IPS-18a (cell line): ENCODE measurements around the gene ZBTB12.
A peak's percentile ranks its signal among the peaks of the same experiment; 100 is the strongest.

Experiments
- H3K27ac ChIP-seq: one replicate; pipeline ENCODE4 v1.5.1; 2013; ENCODE audit warnings: low read length
- H3K27me3 ChIP-seq: one replicate; pipeline ENCODE4 v1.6.1; 2013; ENCODE audit warnings: mild to moderate bottlenecking, low read length; ENCODE audit not compliant: control insufficient read depth, insufficient read depth
- H3K36me3 ChIP-seq: one replicate; pipeline ENCODE4 v1.6.1; 2013; ENCODE audit warnings: low read depth, low read length; ENCODE audit not compliant: control insufficient read depth
- H3K4me1 ChIP-seq: one replicate; pipeline ENCODE4 v1.6.1; 2013; ENCODE audit warnings: low read depth, low read length; ENCODE audit not compliant: control insufficient read depth
- H3K4me3 ChIP-seq: one replicate; pipeline ENCODE4 v1.5.1; 2013; ENCODE audit warnings: low read length
- H3K9ac ChIP-seq: one replicate; pipeline ENCODE4 v1.6.1; 2013; ENCODE audit warnings: mild to moderate bottlenecking, low read length, moderate library complexity
- H3K9me3 ChIP-seq: one replicate; pipeline ENCODE4 v1.6.1; 2013; ENCODE audit warnings: low read depth, low read length; ENCODE audit not compliant: control insufficient read depth

Gene ZBTB12

DNA sequence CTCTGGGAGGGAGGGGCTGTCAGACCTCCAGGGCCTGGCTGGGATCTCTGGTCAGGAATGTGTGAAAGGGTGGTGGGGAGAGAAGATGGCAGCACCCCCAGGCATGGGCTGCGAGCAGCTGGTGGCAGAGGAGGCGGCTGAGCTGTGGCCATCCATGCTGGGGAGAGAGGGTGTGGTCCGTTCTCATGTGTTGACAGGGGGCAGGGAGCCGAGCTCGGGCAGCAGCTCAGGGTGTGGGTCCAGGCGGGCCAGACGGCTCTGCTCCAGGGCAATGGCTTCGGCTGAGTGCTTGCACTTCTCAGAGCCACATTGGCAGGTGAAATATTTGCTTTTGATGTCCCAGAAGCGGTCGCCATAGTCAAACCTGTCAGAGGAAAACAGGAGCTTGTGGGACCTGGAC is 22.0 kb downstream of the ZBTB12 start:
- no peak overlapping the region for H3K27ac ChIP-seq
- H3K9me3 ChIP-seq = no peaks in the 10 kb centered on the region
- H3K9ac ChIP-seq = no peak overlapping the region
- peaks cover 48% of the 10 kb centered on the region for H3K36me3 ChIP-seq
- H3K27me3 ChIP-seq = no peaks in the 10 kb centered on the region
- no peaks in the 10 kb centered on the region for H3K4me1 ChIP-seq
- H3K4me3 ChIP-seq = no peak overlapping the region

DNA sequence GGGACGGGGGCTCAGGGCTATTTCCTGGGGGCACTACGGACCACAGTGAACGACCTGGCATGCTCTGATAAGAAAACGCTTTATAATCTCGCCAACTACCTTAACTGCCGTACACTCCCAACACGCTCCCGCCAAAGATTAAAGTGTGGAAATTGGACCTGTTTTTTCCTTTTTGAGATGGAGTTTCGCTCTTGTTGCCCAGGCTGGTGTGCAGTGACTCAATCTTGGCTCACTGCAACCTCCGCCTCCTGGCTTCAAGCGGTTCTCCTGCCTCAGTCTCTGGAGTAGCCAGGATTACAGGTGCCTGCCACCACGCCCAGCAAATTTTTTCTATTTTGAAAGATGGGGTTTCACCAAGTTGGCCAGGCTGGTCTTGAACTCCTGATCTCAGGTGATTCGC is 22.7 kb downstream of the ZBTB12 start:
- Histone ChIP-seq H3K36me3 (peaks cover 40% of the 10 kb centered on the region), H3K27me3 (no peaks in the 10 kb centered on the region), H3K9ac (no peak overlapping the region), H3K4me1 (no peaks in the 10 kb centered on the region), H3K4me3 (no peak overlapping the region), H3K27ac (no peak overlapping the region), H3K9me3 (no peaks in the 10 kb centered on the region)

DNA sequence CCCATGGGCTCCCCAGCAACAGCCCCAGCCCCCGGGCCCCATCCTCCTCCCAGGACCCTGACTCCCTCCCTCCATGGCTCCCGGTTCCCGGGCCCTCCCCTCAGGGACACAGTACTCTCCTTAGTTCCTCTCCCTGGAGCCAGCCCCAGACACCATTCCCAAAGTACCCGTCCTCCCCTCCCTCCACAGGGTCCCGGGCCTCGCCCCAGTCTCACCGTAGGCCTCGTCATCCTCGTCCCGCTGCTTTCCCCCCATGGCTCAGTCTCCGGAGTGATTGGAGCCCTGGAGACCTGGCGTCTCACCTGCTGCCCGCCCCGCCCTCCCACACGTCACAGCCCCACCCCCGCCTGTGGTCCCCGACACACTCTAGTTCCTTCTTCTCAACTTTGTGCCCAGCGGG is 23.2 kb downstream of the ZBTB12 start, which contains the start of gene SLC44A4:
SLC44A4 (minus strand) TSS at position 272 of the 400 bp plus-strand sequence; CDS start at position 255, 17 bp downstream.
- Histone ChIP-seq H3K4me3 (peak within 1 kb of the TSS; percentile 10), H3K36me3 (peaks cover 36% of the 10 kb centered on the region), H3K9me3 (no peaks in the 10 kb centered on the region), H3K9ac (no peak within 1 kb of the TSS), H3K27me3 (no peaks in the 10 kb centered on the region), H3K27ac (no peak within 1 kb of the TSS), H3K4me1 (no peaks in the 10 kb centered on the region)

DNA sequence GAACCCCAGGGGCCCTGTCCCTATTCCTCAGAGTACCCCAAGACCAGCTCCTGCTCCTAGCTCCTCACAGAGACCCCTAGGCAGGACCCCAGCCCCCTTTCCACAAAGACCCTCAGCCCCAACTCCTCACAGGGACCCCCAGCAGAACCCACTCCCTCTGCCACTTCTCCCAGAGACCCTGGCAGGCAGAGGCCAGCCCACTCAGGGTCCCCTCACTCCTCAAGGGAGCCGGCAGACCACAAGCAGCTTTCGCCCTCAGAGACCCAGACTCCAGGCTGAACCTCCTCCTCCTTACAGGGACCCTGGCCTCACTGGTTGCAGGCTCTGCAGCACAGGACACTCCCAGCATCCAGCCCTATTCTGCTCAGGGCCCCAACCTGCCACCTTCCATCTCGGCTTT is 23.7 kb downstream of the ZBTB12 start:
- Histone ChIP-seq H3K4me1 (no peaks in the 10 kb centered on the region), H3K9me3 (no peaks in the 10 kb centered on the region), H3K27ac (no peak overlapping the region), H3K36me3 (peaks cover 31% of the 10 kb centered on the region), H3K9ac (no peak overlapping the region), H3K4me3 (no peak overlapping the region), H3K27me3 (no peaks in the 10 kb centered on the region)

DNA sequence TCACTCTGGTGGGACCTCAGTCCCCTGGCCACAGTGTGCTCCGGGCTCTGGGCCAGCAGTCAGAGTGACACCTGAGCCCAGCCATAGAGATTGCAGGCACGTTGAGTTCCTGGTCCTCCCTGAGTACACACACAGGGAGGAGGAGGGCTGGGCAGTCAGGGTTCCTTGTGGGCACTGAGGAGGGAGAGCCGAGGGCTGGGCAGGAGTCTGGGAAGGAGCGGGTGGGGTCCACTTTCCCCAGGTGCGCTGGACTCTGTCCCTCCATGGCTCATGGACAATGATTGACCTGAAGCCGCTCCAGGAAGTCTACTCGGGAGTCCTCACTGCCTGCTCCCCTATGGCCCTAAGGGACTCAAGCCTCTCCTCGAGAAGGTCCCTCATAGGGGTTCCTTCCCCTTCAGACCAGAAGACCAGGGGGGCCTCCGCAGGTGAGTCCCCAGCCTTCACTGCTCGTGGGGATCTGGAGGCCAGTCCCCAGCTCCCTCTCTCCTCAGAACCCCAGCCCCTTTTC is 24.2 kb downstream of the ZBTB12 start:
- no peaks in the 10 kb centered on the region for H3K27me3 ChIP-seq
- H3K4me1 ChIP-seq = no peaks in the 10 kb centered on the region
- H3K36me3 ChIP-seq = peaks cover 28% of the 10 kb centered on the region
- H3K27ac ChIP-seq = no peak overlapping the region
- H3K4me3 ChIP-seq = no peak overlapping the region
- H3K9ac ChIP-seq = no peak overlapping the region
- H3K9me3 ChIP-seq = no peaks in the 10 kb centered on the region

DNA sequence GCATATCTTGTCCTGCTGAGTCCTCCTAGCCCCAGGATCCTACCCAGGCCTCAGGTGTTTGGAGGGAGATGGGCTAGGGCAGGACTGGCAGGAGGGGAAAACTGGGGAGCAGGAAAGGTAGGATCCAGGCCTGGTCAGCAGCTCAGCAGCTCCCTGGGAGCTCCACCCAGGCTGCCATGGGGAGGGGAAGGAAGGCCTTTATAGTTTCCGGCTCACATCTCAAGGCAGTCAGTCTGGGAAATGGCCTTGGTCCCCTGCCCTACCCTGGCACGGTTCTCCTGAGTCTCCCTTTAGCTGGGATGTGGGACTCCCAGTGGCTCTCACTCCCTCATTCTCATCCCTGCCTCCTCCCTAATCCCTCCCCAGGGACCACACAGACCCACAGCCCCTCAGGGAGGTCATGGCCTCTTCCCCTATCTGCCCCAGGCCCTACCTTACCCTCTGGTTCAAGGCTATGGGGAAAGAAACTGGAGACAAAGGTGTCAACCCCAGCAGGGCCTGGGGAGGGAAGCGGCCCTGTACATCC is 24.7 kb downstream of the ZBTB12 start:
- H3K36me3 ChIP-seq = peaks cover 23% of the 10 kb centered on the region
- H3K9me3 ChIP-seq = no peaks in the 10 kb centered on the region
- no peak overlapping the region for H3K4me3 ChIP-seq
- H3K27ac ChIP-seq = no peak overlapping the region
- no peaks in the 10 kb centered on the region for H3K4me1 ChIP-seq
- H3K9ac ChIP-seq = no peak overlapping the region
- no peaks in the 10 kb centered on the region for H3K27me3 ChIP-seq

DNA sequence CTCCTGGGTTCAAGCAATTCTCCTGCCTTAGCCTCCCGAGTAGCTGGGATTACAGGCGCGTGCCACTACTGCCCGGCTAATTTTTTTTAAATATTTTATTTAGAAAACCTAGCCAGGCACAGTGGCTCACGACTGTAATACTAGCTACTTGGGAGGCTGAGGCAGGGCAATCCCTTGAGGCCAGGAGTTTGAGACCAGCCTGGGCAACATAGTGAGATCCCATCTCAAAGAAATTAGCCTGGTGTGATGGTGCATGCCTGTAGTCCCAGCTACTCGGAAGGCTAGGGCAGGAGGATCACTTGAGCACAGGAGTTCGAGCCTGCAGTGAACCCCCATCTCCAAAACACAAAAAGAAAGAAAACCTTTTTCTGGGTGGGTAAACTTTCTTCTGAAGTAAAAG is 25.5 kb downstream of the ZBTB12 start:
- peaks cover 19% of the 10 kb centered on the region for H3K36me3 ChIP-seq
- H3K4me1 ChIP-seq = no peaks in the 10 kb centered on the region
- no peak overlapping the region for H3K4me3 ChIP-seq
- no peak overlapping the region for H3K27ac ChIP-seq
- H3K9ac ChIP-seq = no peak overlapping the region
- H3K27me3 ChIP-seq = no peaks in the 10 kb centered on the region
- H3K9me3 ChIP-seq = no peaks in the 10 kb centered on the region

DNA sequence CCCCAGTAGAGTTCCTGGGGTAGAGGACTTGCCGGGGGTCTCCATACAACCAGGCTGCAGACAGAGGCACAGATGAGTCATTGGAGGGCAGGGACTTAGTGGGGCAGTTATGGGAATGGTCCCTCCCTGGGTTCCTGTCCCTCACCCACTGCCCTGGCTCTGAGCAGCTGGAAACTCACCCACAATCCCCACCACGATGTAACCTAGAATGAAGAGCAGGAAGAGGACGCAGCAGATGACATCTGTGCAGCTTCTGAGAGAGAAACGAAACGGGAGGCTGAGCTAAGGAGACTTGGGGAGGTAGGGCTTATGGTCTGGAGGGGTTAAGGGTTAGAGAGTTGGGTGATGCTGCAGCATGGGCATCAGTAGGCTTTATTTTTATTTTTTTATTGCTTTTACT is 26.0 kb downstream of the ZBTB12 start:
- Histone ChIP-seq H3K9me3 (no peaks in the 10 kb centered on the region), H3K27ac (no peak overlapping the region), H3K4me3 (no peak overlapping the region), H3K27me3 (no peaks in the 10 kb centered on the region), H3K9ac (no peak overlapping the region), H3K36me3 (peaks cover 14% of the 10 kb centered on the region), H3K4me1 (peaks cover 3% of the 10 kb centered on the region)

DNA sequence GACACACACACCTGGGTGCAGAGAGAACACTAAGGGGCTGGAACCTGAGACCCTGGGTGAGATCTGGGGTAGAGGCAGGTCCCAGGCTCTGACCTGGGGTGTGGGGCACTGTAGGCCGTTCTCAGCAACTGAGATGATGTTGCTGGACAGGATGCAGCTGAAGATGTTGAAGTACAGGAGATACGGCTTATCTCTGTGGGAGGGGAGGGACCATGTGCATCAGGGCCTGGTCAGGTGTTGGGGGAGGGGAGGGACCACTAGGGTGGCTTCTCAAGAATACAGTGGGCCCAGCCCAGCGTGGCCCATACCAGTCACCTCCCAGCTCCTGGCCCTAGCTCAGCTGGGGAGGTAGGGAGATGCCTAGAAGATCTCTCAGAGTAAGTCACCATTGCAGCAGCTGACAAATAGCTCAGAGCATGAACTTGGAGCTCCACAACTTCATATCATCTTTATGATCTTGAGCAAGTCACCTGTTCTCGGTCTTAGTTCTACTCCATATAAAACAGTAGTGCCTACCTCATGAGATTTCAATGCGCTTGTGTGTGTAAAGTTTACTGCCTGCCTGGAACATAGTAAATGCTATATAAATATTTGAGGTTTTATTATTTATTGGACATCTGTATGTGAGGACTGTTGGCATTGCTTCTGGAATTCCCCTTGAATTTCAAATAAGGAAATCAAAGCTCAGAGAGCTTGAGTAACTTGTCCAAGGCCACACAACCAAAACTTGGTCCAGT is 26.9 kb downstream of the ZBTB12 start:
- H3K27me3 ChIP-seq = no peaks in the 10 kb centered on the region
- no peak overlapping the region for H3K27ac ChIP-seq
- H3K36me3 ChIP-seq = peaks cover 6% of the 10 kb centered on the region
- peaks cover 3% of the 10 kb centered on the region for H3K4me1 ChIP-seq
- no peaks in the 10 kb centered on the region for H3K9me3 ChIP-seq
- H3K4me3 ChIP-seq = no peak overlapping the region
- no peak overlapping the region for H3K9ac ChIP-seq

DNA sequence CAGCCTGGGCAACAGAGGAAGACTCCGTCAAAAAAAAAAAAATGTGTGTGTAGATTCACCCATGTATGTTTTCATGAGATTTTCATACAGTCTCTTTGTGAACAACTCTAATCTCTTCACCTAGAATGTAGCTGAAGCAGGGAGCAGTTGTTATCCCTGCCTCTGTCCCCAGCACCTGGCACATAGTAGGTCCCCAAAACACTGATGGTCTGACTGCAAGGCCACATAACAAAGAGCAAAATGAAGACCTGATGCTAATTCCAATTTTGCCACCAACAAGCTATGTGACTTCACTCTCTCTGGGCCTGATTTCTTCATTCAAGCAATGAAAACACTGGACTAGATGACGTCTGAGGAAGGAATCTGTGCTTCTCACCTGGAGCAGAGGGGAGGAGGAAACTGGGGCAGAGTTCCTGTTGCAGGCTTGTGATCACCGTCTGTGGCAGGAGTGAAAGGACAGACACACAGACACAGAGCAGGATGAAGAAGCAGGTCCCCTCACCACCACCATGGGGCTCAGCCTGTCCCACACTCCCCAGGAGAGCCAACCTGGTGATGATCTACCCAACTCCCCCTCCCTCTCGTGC is 27.7 kb downstream of the ZBTB12 start:
- peaks cover 3% of the 10 kb centered on the region for H3K4me1 ChIP-seq
- H3K4me3 ChIP-seq = no peak overlapping the region
- H3K9ac ChIP-seq = no peak overlapping the region
- no peak overlapping the region for H3K27ac ChIP-seq
- no peaks in the 10 kb centered on the region for H3K9me3 ChIP-seq
- H3K27me3 ChIP-seq = no peaks in the 10 kb centered on the region
- no peaks in the 10 kb centered on the region for H3K36me3 ChIP-seq

DNA sequence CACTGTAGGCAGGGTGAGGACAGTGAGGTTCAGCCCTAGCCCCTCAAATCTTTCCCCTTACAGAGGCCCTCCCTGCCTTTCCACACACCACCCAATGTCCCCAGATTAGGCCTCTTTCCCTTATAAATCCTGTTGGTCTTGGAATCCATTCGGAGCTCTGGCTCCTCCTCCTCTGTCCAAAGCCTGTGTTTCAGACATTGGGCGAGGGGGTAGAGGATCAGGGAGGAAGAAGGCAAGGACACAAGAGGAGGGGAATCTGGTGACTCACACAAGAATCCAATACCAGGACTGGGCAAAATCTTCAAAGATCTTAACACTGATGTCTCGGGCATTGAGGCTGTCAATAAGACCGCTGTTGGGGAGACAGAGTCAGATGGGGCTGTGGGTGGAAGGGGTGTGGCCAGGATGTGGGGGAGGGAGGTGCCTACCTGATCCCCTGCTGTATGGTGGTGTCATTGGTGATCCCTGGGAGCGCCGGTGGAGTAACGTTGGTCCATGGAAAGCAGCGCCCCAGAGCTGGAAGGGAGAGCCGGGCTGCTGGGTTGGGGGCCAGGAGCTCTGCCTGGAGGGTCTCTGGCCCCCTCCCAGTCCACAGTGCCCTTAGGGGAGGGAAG is 30.7 kb downstream of the ZBTB12 start:
- Histone ChIP-seq H3K9me3 (no peaks in the 10 kb centered on the region), H3K27ac (no peak overlapping the region), H3K36me3 (no peaks in the 10 kb centered on the region), H3K27me3 (no peaks in the 10 kb centered on the region), H3K4me3 (no peak overlapping the region), H3K4me1 (peaks cover 3% of the 10 kb centered on the region), H3K9ac (no peak overlapping the region)
